Temporal lobe (tissue), 1 donor: ENCODE measurements around the gene OR1L1. TPM values are rescaled to one million over a fixed set of nuclear protein-coding genes. Genes with fewer than 3 reads are reported as not detected.

Experiments
- total RNA-seq: library from RNA; depleted of rRNA; stranded (reverse); fragments of >200 nt; gene quantifications from one replicate; pipeline ENCODE4 v1.2.3, GENCODE V29; 2014

OR1L1 gene
- total RNA-seq, 1 donor from 2014 or later = not detected

Other genes starting within 250 kb of the OR1L1 start
- not detected for gene OR1J1, start 183.8 kb upstream of the OR1L1 start, total RNA-seq
- gene OR1J2, start 150.9 kb upstream of the OR1L1 start, total RNA-seq = not detected
- gene OR1J4, start 142.6 kb upstream of the OR1L1 start, total RNA-seq = not detected
- gene OR1N1, start 134.4 kb upstream of the OR1L1 start, total RNA-seq = not detected
- not detected for gene OR1N2, start 108.6 kb upstream of the OR1L1 start, total RNA-seq
- gene OR1L8, start 78.3 kb upstream of the OR1L1 start, total RNA-seq = not detected
- gene OR1Q1, start 47.0 kb upstream of the OR1L1 start, total RNA-seq = not detected
- not detected for gene OR1B1, start 4.1 kb upstream of the OR1L1 start, total RNA-seq
- gene OR1L3, start 13.4 kb downstream of the OR1L1 start, total RNA-seq = not detected
- not detected for gene OR1L4, start 62.3 kb downstream of the OR1L1 start, total RNA-seq
- not detected for gene OR1L6, start 80.6 kb downstream of the OR1L1 start, total RNA-seq
- gene OR5C1, start 127.2 kb downstream of the OR1L1 start, total RNA-seq = not detected
- not detected for gene OR1K1, start 138.4 kb downstream of the OR1L1 start, total RNA-seq
- gene PDCL, start 166.9 kb downstream of the OR1L1 start, total RNA-seq = 32.5 TPM
- 95.1 TPM for gene RC3H2, start 243.6 kb downstream of the OR1L1 start, total RNA-seq